Measurements from ENCODE around the gene DLG2.

GRCh38 chr11:83480811-83481210 lies 2146.3 kb downstream of the DLG2 start:
- TF ChIP-seq CTCF (IDR thresholded peaks at IDR 0.05; ENCODE audit: low read depth, low read length, poor library complexity, severe bottlenecking) (no peak), EZH2phosphoT487 (IDR thresholded peaks at IDR 0.05; ENCODE audit: borderline replicate concordance, low read length) (no peak)

Data from DOHH2 (cell line).